NT2/D1 (cell line): ENCODE data around the gene RBM43.

Source experiments
- YY1 ChIP-seq: IDR thresholded peaks from 2 replicates; pipeline ENCODE4 v1.6.1; 2011; ENCODE audit not compliant: insufficient read length, insufficient read depth
- ZNF274 ChIP-seq: IDR thresholded peaks from 2 replicates; pipeline ENCODE4 v1.6.1; 2011; ENCODE audit warnings: mild to moderate bottlenecking, low read depth, low read length

DNA sequence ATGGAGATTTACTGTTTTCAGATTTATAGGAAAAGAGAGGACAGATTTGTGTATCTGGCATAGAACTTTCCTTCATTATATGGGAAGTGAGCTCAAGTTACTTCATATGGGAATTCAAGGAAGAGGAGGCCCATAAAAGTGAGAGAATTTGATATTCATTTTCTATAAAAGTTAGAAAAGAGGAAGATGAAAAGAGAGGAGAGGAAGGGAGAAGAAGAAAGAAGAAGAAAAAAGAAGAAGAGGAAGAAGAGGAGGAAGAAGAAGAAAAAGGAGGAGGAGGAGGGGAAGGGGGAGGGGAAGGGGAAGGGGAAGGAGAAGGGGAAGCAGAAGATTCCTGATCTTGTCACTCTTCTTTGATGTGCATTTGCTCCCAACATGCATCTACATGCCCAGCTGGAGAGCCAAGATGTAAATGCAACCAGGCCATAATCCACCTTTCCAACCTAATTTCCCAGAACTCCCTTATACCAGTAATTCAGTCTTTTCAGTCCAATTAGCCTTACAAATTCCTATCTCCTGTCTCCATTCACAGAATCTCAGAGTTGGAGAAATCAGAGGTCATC, 43.5 kb upstream of the RBM43 start:
- TF ChIP-seq YY1 = no peak
- TF ChIP-seq ZNF274 = no peak
